PC-9 (cell line): Measurements from ENCODE around the gene ALAD. TPM values are rescaled to one million over a fixed set of nuclear protein-coding genes. Genes with fewer than 3 reads are reported as not detected.

Experiments used
- BruUV-seq: library from RNA; stranded (reverse); fragments of 400-500 nt; replicated peaks from 2 replicates; lab custom pipeline; 2021; lab: Mats Ljungman, UMichigan
- CTCF ChIA-PET: fragments of 300-600 bp; sonication (Branson Sonifier 250); formaldehyde crosslinking; loops from one replicate; lab custom pipeline; 2022; ENCODE audit warnings: antibody characterized with exemption; lab: Charles Lee
- POLR2A ChIA-PET: fragments of 300-600 bp; sonication (Branson Sonifier 250); formaldehyde crosslinking; loops from one replicate; lab custom pipeline; 2022; ENCODE audit warnings: antibody characterized with exemption; ENCODE audit not compliant: unreplicated experiment; lab: Charles Lee
- DNase-seq, 2 experiments: peaks; one replicate each; pipeline versions ENCODE4 v3.0.0 to v3.0.0-alpha.2; 2015 to 2022; ENCODE audit warnings: mixed read lengths in 1 of 2
- H2AFZ ChIP-seq: fragments of 200-600 bp; sonication (generic); 2 replicates; pipeline ENCODE4 v1.8.1; 2017; ENCODE audit warnings: antibody characterized with exemption
- H3F3A ChIP-seq: fragments of 200-600 bp; sonication (generic); 2 replicates; pipeline ENCODE4 v1.8.1; 2017; ENCODE audit warnings: antibody characterized with exemption, mild to moderate bottlenecking, low read depth; ENCODE audit not compliant: insufficient read depth
- H3K27ac ChIP-seq: fragments of 200-600 bp; sonication (generic); 2 replicates; pipeline ENCODE4 v1.6.1; 2016; ENCODE audit warnings: mixed run types
- H3K27me3 ChIP-seq: fragments of 200-600 bp; sonication (generic); 2 replicates; pipeline ENCODE4 v1.6.1; 2016; ENCODE audit warnings: low read depth, mixed run types; ENCODE audit not compliant: insufficient read depth
- H3K36me3 ChIP-seq: fragments of 200-600 bp; sonication (generic); 2 replicates; pipeline ENCODE4 v1.6.1; 2016; ENCODE audit warnings: low read depth, mixed run types
- H3K4me1 ChIP-seq: fragments of 200-600 bp; sonication (generic); replicated peaks from 2 replicates; pipeline ENCODE4 v1.6.1; 2016; ENCODE audit warnings: mixed run types; ENCODE audit not compliant: insufficient read depth
- H3K4me2 ChIP-seq: fragments of 200-600 bp; sonication (generic); 2 replicates; pipeline ENCODE4 v1.6.1; 2017; ENCODE audit warnings: mixed run types
- H3K4me3 ChIP-seq: fragments of 200-600 bp; sonication (generic); 2 replicates; pipeline ENCODE4 v1.6.1; 2016; ENCODE audit warnings: mixed run types
- H3K79me2 ChIP-seq: fragments of 200-600 bp; sonication (generic); 2 replicates; pipeline ENCODE4 v1.6.1; 2017; ENCODE audit warnings: low read depth, mixed run types
- H3K9me2 ChIP-seq: fragments of 200-600 bp; sonication (generic); 2 replicates; pipeline ENCODE4 v1.8.1; 2017; ENCODE audit warnings: mild to moderate bottlenecking; ENCODE audit not compliant: insufficient read depth
- H3K9me3 ChIP-seq: fragments of 200-600 bp; sonication (generic); 2 replicates; pipeline ENCODE4 v1.8.1; 2016; ENCODE audit warnings: low read depth; ENCODE audit not compliant: insufficient read depth
- H4K20me1 ChIP-seq: fragments of 200-600 bp; sonication (generic); 2 replicates; pipeline ENCODE4 v1.8.1; 2017; ENCODE audit not compliant: insufficient read depth
- CTCF ChIP-seq: fragments of 200-600 bp; sonication (generic); conservative IDR thresholded peaks from 2 replicates; pipeline ENCODE4 v1.6.1; 2017; ENCODE audit warnings: mixed run types, antibody characterized with exemption, mild to moderate bottlenecking, moderate library complexity
- EZH2 ChIP-seq: fragments of 200-600 bp; sonication (generic); IDR thresholded peaks from 2 replicates; pipeline ENCODE4 v1.8.0; 2017; ENCODE audit warnings: antibody characterized with exemption, low read depth
- intact Hi-C: fragments of 100-400 bp; cut with micrococcal nuclease; formaldehyde crosslinking; loops from one replicate; pipeline ENCODE4 v1.10.0; 2022; ENCODE audit not compliant: unreplicated experiment
- total RNA-seq: library from RNA; stranded (reverse); gene quantifications from 2 replicates; pipeline ENCODE4 v1.2.3, GENCODE V29; 2021

ALAD gene
- total RNA-seq, 1 experiment from 2014 or later = 42.7 TPM

GRCh38 chr9:113373676-113374392 lies 27.2 kb downstream of the ALAD start:
- Histone ChIP-seq H3K4me3 (no peak overlapping the region), H3K4me2 (no peak overlapping the region), H3K4me1 (0 out of 2 replicates have a peak, but pooled peaks cover 4% of the 10 kb centered on the region), H4K20me1 (peaks cover 8% of the 10 kb centered on the region; the same call in 1 of the 2 replicates), H3K36me3 (peaks cover 9% of the 10 kb centered on the region; the same call in 1 of the 2 replicates), H3K27me3 (no peaks in the 10 kb centered on the region), H3K9me3 (no peaks in the 10 kb centered on the region), H2AFZ (no peak overlapping the region), H3K27ac (no peak overlapping the region), H3K79me2 (peaks cover 12% of the 10 kb centered on the region), H3F3A (peaks cover 23% of the 10 kb centered on the region; the same call in 1 of the 2 replicates), H3K9me2 (no peaks in the 10 kb centered on the region)
- intact Hi-C loops = no loop called here
- DNase-seq = no peak
- TF ChIP-seq CTCF (no peak), EZH2 (no peak)
- POLR2A ChIA-PET = no interaction called here
- CTCF ChIA-PET = no interaction called here
- BruUV-seq = no TSS peak

GRCh38 chr9:113373256-113373655 lies 27.8 kb downstream of the ALAD start:
- BruUV-seq = no TSS peak
- 0 out of 2 replicates have a peak, but pooled peaks cover 4% of the 10 kb centered on the region for H3K4me1 ChIP-seq
- no peaks in the 10 kb centered on the region for H3K9me3 ChIP-seq
- no peaks in the 10 kb centered on the region for H3K27me3 ChIP-seq
- intact Hi-C loops = no loop called here
- no peak overlapping the region for H3K27ac ChIP-seq
- no peak overlapping the region for H3K4me3 ChIP-seq
- H3K36me3 ChIP-seq = peaks cover 9% of the 10 kb centered on the region; the same call in 1 of the 2 replicates
- peaks cover 23% of the 10 kb centered on the region; the same call in 1 of the 2 replicates for H3F3A ChIP-seq
- POLR2A ChIA-PET = no interaction called here
- H3K4me2 ChIP-seq = no peak overlapping the region
- CTCF ChIA-PET = no interaction called here
- H2AFZ ChIP-seq = no peak overlapping the region
- no peak for DNase-seq
- TF ChIP-seq CTCF = no peak
- no peak for TF ChIP-seq EZH2
- no peaks in the 10 kb centered on the region for H3K9me2 ChIP-seq
- peaks cover 8% of the 10 kb centered on the region; the same call in 1 of the 2 replicates for H4K20me1 ChIP-seq
- peaks cover 12% of the 10 kb centered on the region for H3K79me2 ChIP-seq

GRCh38 chr9:113372059-113372458 lies 29.0 kb downstream of the ALAD start:
- intact Hi-C loops = no loop called here
- 0 out of 2 replicates have a peak, but pooled peaks cover 4% of the 10 kb centered on the region for H3K4me1 ChIP-seq
- ChIA-PET CTCF (no interaction called here), POLR2A (no interaction called here)
- no peaks in the 10 kb centered on the region for H3K9me3 ChIP-seq
- no TSS peak for BruUV-seq
- H3K27ac ChIP-seq = no peak overlapping the region
- no peak for TF ChIP-seq CTCF
- TF ChIP-seq EZH2 = no peak
- H3K27me3 ChIP-seq = no peaks in the 10 kb centered on the region
- no peak overlapping the region for H3K4me3 ChIP-seq
- H3K9me2 ChIP-seq = no peaks in the 10 kb centered on the region
- H2AFZ ChIP-seq = no peak overlapping the region
- H4K20me1 ChIP-seq = peaks cover 8% of the 10 kb centered on the region; the same call in 1 of the 2 replicates
- peaks cover 9% of the 10 kb centered on the region; the same call in 1 of the 2 replicates for H3K36me3 ChIP-seq
- H3K4me2 ChIP-seq = no peak overlapping the region
- H3K79me2 ChIP-seq = peaks cover 12% of the 10 kb centered on the region
- H3F3A ChIP-seq = peaks cover 23% of the 10 kb centered on the region; the same call in 1 of the 2 replicates
- no peak for DNase-seq
